ENCODE results near the gene LDHAL6B.

DNA sequence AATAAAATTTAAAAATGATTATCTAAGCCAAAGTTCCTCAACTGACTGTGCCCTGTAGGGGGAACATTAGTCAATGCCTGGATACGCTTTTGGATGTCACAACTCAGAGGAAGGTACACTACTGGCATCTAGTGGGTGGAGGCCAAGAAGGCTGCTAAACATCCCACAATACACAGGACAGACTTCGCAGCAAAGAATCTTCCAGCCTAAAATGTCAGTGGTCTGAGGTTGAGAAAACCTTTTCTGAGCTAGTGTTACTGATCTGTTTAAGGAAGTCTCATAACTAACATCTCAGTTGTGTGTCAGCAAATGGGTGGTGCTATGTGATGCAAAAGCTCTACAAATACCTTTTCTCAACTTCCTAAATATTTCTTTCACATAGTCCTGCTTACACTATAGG, 20.9 kb upstream of the LDHAL6B start:
- TF ChIP-seq, protein P1, sequence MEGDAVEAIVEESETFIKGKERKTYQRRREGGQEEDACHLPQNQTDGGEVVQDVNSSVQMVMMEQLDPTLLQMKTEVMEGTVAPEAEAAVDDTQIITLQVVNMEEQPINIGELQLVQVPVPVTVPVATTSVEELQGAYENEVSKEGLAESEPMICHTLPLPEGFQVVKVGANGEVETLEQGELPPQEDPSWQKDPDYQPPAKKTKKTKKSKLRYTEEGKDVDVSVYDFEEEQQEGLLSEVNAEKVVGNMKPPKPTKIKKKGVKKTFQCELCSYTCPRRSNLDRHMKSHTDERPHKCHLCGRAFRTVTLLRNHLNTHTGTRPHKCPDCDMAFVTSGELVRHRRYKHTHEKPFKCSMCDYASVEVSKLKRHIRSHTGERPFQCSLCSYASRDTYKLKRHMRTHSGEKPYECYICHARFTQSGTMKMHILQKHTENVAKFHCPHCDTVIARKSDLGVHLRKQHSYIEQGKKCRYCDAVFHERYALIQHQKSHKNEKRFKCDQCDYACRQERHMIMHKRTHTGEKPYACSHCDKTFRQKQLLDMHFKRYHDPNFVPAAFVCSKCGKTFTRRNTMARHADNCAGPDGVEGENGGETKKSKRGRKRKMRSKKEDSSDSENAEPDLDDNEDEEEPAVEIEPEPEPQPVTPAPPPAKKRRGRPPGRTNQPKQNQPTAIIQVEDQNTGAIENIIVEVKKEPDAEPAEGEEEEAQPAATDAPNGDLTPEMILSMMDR (IDR thresholded peaks at IDR 0.05 in 2 of 3, conservative IDR thresholded peaks at IDR 0.05 in 1 of 3; ENCODE audit: insufficient read depth in 2 of 3, low read depth in 1 of 3, low read length in 3 of 3), result peak; percentile 36 to 66 (median 50); a peak in 5 of 6 replicates
- TF ChIP-seq ATF1 (CRISPR knock-in tag; IDR thresholded peaks at IDR 0.05) (no peak), ATF1 (tag; IDR thresholded peaks at IDR 0.05) (no peak), ZFP36 (IDR thresholded peaks at IDR 0.05; ENCODE audit: low read depth, low read length, partially characterized antibody) (no peak), HNRNPH1 (optimal IDR thresholded peaks at IDR 0.05; ENCODE audit: low read depth, low read length) (no peak), MXI1 (IDR thresholded peaks at IDR 0.05; ENCODE audit: low read depth, low read length) (no peak), HNRNPK (IDR thresholded peaks at IDR 0.05; ENCODE audit: low read depth, low read length, poor library complexity, severe bottlenecking) (no peak), NFXL1 (CRISPR knock-in tag; IDR thresholded peaks at IDR 0.05) (no peak)
- TF ChIP-seq, protein P2, sequence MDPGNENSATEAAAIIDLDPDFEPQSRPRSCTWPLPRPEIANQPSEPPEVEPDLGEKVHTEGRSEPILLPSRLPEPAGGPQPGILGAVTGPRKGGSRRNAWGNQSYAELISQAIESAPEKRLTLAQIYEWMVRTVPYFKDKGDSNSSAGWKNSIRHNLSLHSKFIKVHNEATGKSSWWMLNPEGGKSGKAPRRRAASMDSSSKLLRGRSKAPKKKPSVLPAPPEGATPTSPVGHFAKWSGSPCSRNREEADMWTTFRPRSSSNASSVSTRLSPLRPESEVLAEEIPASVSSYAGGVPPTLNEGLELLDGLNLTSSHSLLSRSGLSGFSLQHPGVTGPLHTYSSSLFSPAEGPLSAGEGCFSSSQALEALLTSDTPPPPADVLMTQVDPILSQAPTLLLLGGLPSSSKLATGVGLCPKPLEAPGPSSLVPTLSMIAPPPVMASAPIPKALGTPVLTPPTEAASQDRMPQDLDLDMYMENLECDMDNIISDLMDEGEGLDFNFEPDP (CRISPR knock-in tag; IDR thresholded peaks at IDR 0.05), result no peak
- TF ChIP-seq, protein P3, sequence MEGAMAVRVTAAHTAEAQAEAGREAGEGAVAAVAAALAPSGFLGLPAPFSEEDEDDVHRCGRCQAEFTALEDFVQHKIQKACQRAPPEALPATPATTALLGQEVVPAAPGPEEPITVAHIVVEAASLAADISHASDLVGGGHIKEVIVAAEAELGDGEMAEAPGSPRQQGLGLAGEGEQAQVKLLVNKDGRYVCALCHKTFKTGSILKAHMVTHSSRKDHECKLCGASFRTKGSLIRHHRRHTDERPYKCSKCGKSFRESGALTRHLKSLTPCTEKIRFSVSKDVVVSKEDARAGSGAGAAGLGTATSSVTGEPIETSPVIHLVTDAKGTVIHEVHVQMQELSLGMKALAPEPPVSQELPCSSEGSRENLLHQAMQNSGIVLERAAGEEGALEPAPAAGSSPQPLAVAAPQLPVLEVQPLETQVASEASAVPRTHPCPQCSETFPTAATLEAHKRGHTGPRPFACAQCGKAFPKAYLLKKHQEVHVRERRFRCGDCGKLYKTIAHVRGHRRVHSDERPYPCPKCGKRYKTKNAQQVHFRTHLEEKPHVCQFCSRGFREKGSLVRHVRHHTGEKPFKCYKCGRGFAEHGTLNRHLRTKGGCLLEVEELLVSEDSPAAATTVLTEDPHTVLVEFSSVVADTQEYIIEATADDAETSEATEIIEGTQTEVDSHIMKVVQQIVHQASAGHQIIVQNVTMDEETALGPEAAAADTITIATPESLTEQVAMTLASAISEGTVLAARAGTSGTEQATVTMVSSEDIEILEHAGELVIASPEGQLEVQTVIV (CRISPR knock-in tag; IDR thresholded peaks at IDR 0.05; ENCODE audit: borderline replicate concordance), result no peak
- TF ChIP-seq, protein P4, sequence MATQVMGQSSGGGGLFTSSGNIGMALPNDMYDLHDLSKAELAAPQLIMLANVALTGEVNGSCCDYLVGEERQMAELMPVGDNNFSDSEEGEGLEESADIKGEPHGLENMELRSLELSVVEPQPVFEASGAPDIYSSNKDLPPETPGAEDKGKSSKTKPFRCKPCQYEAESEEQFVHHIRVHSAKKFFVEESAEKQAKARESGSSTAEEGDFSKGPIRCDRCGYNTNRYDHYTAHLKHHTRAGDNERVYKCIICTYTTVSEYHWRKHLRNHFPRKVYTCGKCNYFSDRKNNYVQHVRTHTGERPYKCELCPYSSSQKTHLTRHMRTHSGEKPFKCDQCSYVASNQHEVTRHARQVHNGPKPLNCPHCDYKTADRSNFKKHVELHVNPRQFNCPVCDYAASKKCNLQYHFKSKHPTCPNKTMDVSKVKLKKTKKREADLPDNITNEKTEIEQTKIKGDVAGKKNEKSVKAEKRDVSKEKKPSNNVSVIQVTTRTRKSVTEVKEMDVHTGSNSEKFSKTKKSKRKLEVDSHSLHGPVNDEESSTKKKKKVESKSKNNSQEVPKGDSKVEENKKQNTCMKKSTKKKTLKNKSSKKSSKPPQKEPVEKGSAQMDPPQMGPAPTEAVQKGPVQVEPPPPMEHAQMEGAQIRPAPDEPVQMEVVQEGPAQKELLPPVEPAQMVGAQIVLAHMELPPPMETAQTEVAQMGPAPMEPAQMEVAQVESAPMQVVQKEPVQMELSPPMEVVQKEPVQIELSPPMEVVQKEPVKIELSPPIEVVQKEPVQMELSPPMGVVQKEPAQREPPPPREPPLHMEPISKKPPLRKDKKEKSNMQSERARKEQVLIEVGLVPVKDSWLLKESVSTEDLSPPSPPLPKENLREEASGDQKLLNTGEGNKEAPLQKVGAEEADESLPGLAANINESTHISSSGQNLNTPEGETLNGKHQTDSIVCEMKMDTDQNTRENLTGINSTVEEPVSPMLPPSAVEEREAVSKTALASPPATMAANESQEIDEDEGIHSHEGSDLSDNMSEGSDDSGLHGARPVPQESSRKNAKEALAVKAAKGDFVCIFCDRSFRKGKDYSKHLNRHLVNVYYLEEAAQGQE (IDR thresholded peaks at IDR 0.05; ENCODE audit: borderline replicate concordance), result no peak
- TF ChIP-seq, protein P4 (CRISPR knock-in tag; IDR thresholded peaks at IDR 0.05; ENCODE audit: low read depth), result no peak
